NB4 (cell line): Measurements from ENCODE around the gene PHYKPL.

Source experiments
- MYC ChIP-seq: IDR thresholded peaks from 2 replicates; pipeline ENCODE4 v1.6.1; 2011; ENCODE audit warnings: low read depth, low read length
- POLR2A ChIP-seq: IDR thresholded peaks from 2 replicates; pipeline ENCODE4 v1.6.1; 2011; ENCODE audit warnings: mild to moderate bottlenecking; ENCODE audit not compliant: insufficient read length; ENCODE audit errors: extremely low read depth
- TF ChIP-seq, protein P1 (sequence below): IDR thresholded peaks from one replicate; pipeline ENCODE4 v1.5.1; 2012; ENCODE audit warnings: low read depth, low read length

DNA sequence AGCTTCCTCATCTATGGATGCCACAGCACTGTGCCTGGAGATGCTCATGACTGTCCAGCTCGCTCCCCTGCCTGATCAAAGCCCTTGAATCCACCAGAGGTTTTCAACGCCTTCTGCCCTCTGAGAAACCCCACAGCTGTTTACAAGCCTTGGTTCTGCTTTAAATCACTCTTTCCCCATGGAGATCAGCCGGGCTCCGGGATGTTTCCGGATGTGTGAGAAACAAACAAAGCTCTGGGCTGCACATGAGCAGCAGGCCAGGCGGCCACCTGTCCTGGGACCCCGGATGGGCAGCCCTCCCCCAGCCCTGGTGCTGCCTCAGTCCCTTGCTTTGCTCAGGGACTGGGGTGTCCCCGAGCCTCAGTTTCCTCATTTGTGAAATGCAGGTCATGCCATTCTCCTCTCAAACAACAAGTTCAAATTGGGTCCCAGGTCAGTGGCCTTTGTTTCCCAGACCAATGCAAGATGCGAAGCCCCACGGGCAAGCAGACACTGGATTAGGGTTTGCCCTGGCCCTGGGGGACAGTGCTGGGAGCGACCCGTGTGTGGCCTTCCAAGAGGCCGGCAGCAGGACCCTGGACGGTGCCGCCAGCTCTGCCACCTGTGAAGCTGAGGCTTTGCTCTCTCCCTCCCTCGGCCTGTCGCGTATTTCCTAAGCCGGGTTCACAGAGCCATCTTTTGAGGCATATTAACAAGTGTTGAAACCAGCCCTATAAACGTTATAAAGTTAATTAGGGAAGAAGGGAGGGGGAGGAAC, 42.4 kb upstream of the PHYKPL start:
- TF ChIP-seq, protein P1, sequence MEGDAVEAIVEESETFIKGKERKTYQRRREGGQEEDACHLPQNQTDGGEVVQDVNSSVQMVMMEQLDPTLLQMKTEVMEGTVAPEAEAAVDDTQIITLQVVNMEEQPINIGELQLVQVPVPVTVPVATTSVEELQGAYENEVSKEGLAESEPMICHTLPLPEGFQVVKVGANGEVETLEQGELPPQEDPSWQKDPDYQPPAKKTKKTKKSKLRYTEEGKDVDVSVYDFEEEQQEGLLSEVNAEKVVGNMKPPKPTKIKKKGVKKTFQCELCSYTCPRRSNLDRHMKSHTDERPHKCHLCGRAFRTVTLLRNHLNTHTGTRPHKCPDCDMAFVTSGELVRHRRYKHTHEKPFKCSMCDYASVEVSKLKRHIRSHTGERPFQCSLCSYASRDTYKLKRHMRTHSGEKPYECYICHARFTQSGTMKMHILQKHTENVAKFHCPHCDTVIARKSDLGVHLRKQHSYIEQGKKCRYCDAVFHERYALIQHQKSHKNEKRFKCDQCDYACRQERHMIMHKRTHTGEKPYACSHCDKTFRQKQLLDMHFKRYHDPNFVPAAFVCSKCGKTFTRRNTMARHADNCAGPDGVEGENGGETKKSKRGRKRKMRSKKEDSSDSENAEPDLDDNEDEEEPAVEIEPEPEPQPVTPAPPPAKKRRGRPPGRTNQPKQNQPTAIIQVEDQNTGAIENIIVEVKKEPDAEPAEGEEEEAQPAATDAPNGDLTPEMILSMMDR, result no peak
- TF ChIP-seq POLR2A, result no peak
- TF ChIP-seq MYC, result no peak
